Gastrocnemius medialis (tissue), 4 donors: Measurements from ENCODE around the gene SIRT7.

Source experiments
- POLR2A ChIP-seq, 2 donors: fragments of 450-650 bp; IDR thresholded peaks; one replicate each; pipeline ENCODE4 v1.6.1; 2017; ENCODE audit warnings: antibody characterized with exemption in 2 of 2, mild to moderate bottlenecking in 2 of 2, moderate library complexity in 2 of 2
- TF ChIP-seq, protein P1 (sequence below), 5 experiments: fragments of 450-650 bp in 3 of 5; fragments of 200-600 bp in 2 of 5; sonication (generic) in 2 of 5; IDR thresholded peaks in 4 of 5; conservative IDR thresholded peaks in 1 of 5; 1 replicate in 4 of 5; 2 replicates in 1 of 5; pipeline ENCODE4 v1.5.1; 2016 to 2019; ENCODE audit warnings: antibody characterized with exemption in 5 of 5, mild to moderate bottlenecking in 3 of 5, moderate library complexity in 3 of 5

DNA sequence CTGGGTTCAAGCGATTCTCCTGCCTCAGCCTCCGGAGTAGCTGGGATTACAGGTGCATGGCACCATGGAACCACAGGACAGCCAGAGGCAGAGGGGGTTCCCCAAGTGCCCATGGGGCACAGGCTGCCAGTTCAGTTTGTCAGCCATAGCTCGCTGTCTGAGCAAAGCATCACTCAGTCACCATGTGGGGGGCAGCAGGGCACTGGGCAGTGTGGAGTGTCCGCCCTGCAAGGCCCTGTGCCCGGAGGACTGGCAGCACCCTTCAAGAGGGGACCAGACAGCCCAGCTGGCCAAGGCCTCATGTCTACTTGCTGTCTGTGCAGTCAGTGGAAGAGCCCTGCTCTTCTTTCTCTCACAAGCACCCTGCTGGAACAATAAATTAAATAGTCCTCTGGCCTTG, 33.0 kb downstream of the SIRT7 start:
- no peak for TF ChIP-seq POLR2A (IDR thresholded peaks at IDR 0.05)
- TF ChIP-seq, protein P1, sequence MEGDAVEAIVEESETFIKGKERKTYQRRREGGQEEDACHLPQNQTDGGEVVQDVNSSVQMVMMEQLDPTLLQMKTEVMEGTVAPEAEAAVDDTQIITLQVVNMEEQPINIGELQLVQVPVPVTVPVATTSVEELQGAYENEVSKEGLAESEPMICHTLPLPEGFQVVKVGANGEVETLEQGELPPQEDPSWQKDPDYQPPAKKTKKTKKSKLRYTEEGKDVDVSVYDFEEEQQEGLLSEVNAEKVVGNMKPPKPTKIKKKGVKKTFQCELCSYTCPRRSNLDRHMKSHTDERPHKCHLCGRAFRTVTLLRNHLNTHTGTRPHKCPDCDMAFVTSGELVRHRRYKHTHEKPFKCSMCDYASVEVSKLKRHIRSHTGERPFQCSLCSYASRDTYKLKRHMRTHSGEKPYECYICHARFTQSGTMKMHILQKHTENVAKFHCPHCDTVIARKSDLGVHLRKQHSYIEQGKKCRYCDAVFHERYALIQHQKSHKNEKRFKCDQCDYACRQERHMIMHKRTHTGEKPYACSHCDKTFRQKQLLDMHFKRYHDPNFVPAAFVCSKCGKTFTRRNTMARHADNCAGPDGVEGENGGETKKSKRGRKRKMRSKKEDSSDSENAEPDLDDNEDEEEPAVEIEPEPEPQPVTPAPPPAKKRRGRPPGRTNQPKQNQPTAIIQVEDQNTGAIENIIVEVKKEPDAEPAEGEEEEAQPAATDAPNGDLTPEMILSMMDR (IDR thresholded peaks at IDR 0.05 in 4 of 5, conservative IDR thresholded peaks at IDR 0.05 in 1 of 5), result no peak
